Activated CD4-positive, CD25-positive, alpha-beta regulatory T cell treated with anti-CD3 and anti-CD28 coated beads, Interleukin-2, amount 50 U/mL, for 24 hours (primary cell): ENCODE measurements around the gene ZNF628.

ENCODE experiments used
- ATAC-seq, 2 donors: fragments of 150-1000 bp; cut with Tn5 transposase; one replicate each; pipeline ENCODE4 v1.10.0; 2021; ENCODE audit warnings: mild to moderate bottlenecking in 1 of 2, moderate library complexity in 1 of 2

Gene ZNF628

DNA sequence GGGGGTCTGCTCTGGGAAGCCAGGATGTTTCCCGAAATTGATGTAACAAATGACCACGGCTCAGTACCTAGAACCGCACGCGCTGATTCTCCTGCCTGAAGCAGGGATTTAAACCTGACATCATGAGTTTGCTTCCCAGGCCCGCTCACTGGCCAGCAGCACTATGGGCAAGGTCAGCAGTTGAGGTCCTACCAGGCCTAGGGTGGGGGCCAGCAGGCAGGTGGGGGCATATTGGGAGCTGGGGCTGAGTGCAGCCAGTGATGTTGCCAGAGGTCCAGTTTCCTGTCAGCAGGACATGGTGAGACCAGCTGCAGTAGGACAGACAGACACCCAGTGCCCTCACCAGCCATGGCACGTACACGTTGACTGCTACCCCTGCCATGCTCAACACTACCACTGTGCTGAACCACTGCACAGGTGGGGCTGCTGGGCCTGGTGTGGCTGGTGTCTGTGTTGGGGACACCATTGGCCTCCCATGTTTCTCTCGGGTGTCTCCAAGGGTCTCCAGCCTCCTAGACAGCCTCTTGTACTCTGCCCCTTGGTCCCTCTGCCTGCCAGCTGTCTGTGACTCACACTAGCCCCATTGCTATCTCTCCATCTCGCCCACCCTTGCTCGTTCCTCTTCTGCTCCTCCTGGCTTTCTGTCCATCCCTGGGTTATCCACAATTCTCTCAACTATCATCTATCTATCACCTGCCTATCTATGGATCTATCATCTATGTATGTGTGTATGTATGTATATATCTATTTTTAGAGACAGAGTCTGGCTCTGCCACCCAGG, 10.8 kb upstream of the ZNF628 start:
- ATAC-seq, result no peak

DNA sequence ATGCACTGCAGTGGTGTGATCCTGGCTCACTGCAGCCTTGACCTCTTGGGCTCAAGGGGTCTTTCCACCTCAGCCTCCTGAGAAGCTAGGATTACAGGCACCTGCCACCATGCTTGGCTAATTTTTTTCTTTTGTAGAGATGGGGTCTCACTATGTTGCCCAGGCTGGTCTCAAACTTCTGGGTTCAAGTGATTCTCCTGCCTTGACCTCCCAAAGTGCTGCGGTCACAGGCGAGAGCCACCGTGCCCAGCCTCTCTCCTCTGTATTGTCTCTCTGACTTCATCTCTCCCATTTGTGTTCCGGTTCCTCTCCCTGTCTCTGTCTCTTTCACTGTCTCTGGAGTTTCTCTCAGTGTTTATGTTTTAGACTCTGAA, 10.2 kb upstream of the ZNF628 start:
- ATAC-seq, result no peak

- peak; percentile 80 to 86 for ATAC-seq
These were observed 9.0 kb upstream of the ZNF628 start for GRCh38 chr19:55467236-55468053.

- ATAC-seq, result no peak
These were observed 8.4 kb upstream of the ZNF628 start for GRCh38 chr19:55468054-55468393.

GRCh38 chr19:55471266-55471665, 5.2 kb upstream of the ZNF628 start:
- no peak for ATAC-seq

DNA sequence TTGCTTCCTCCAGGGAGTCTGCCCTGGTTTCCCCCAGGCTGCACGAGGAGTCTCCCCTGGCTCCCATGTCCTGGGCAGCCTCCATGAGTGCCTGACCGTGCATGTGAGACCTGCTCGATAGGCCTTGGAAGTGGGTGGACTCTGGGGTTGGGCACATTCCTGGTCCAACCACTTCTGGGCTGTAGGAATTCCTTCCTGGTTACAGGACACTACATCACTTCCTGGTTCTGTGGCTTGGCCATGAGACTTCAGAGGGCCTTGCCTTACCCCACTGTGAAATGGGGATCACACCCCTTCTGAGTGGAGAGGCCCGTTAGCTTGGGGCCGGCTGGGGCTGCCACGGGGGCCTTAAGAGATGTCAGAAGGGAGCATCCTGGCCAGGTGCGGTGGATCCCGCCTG, 4.0 kb upstream of the ZNF628 start:
- ATAC-seq, result no peak

- no peak for ATAC-seq
These were observed 3.0 kb upstream of the ZNF628 start for GRCh38 chr19:55473225-55474012.

DNA sequence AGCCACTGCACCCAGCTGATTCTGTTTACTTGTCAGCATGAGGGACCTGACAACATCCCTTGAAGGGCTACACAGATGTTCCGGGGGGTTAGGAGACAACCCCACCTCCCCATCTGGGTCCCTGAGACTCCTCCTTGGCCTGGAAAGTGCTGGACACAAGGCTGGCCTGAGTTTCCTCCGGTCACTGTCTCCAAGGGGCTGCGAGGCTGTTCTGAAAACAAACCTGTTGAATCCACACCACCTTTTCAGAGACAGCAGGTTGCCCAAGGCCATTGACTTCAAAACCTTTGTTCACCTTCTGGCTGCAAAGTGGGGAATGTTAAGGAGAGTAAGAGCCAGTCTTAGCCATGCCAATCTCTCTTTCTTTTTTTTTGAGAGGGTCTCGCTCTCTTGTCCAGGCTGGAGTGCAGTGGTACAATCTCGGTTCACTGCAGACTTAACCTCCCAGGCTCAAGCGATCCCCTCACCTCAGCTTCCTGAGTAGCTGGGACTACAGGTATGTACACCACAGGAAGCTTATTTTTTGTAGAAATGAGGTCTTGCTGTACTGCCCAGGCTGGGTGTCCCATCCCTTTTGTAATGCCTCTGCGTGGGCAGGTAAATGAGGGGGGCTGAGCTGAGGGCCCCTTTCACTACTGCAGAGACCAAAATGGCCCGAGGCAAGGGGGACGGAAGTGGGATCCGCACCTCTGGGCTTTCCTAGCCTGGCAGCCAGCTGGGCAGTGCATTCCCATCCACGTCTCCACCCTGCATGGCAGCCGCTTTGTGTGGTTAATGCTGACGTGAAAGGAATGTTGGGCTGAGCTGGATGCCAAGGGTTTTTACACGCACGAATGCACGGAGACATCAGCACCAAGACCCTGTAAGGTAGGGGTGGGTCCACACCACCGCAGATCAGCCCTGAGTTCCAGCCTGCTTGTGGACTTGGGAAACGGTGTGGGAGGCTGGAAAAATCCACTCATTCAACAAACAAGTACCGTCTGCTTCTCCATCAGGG, 1.9 kb upstream of the ZNF628 start:
- ATAC-seq, result no peak

- ATAC-seq, result no peak
These were observed 1.5 kb downstream of the ZNF628 start for GRCh38 chr19:55477905-55478304.

DNA sequence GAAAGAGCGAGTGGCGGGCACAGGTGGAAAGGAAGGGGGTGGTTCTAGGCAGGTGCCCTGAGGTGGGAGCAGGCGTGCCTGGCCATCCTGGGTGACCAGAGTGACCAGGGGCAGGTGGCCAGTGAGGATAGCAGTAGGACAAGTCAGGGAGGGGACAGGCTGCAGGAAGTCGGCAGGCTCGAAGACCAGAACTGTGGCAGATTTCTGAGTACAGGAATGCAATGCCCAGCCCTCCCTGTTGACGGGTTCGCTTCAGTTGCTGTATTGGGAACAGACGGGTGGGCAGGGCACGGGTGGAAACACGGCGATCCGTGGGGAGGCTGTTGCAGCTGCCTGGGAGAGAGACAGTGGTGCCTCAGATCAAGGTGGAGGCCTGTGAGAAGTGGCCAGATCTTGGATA, 1.9 kb downstream of the ZNF628 start:
- no peak for ATAC-seq

GRCh38 chr19:55479045-55479444, 2.6 kb downstream of the ZNF628 start:
- no peak for ATAC-seq

GRCh38 chr19:55479451-55480230, 3.2 kb downstream of the ZNF628 start:
- ATAC-seq, result no peak

- no peak for ATAC-seq
These were observed 4.9 kb downstream of the ZNF628 start for GRCh38 chr19:55481148-55481793.

DNA sequence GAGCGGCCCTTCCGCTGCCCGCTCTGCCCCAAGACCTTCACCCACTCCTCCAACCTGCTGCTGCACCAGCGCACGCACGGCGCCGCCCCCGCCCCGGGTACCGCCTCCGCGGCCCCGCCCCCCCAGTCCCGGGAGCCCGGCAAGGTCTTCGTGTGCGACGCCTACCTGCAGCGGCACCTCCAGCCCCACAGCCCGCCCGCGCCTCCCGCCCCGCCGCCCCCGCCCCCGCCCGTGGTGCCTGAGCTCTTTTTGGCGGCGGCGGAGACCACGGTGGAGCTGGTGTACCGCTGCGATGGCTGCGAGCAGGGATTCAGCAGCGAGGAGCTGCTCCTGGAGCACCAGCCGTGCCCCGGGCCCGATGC, 5.4 kb downstream of the ZNF628 start:
- no peak for ATAC-seq

GRCh38 chr19:55482156-55482961, 5.9 kb downstream of the ZNF628 start:
- no peak for ATAC-seq

DNA sequence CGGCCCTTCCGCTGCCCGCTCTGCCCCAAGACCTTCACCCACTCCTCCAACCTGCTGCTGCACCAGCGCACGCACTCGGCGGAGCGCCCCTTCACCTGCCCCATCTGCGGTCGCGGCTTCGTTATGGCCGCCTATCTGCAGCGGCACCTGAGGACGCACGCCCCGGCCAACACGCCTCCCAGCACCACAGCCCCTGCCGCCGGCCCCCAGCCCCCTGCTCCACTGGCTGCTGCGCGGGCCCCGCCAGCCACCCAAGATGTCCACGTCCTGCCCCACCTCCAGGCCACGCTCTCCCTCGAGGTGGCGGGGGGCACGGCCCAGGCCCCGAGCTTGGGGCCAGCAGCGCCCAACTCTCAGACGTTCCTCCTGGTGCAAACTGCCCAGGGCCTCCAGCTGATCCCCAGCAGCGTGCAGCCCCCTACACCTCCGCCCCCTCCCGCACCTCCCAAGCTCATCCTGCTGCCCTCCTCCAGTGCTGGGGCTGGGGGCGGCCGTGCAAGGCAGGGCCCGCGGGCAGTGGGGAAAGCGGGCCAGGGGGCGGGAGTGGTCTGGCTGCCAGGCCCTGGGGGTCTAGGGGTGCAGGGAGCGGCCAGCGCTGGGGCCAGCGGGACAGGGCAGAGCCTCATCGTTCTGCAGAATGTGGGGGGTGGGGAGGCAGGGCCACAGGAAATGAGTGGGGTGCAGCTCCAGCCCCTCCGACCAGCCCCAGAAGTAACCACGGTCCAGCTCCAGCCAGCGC, 6.7 kb downstream of the ZNF628 start:
- no peak for ATAC-seq

DNA sequence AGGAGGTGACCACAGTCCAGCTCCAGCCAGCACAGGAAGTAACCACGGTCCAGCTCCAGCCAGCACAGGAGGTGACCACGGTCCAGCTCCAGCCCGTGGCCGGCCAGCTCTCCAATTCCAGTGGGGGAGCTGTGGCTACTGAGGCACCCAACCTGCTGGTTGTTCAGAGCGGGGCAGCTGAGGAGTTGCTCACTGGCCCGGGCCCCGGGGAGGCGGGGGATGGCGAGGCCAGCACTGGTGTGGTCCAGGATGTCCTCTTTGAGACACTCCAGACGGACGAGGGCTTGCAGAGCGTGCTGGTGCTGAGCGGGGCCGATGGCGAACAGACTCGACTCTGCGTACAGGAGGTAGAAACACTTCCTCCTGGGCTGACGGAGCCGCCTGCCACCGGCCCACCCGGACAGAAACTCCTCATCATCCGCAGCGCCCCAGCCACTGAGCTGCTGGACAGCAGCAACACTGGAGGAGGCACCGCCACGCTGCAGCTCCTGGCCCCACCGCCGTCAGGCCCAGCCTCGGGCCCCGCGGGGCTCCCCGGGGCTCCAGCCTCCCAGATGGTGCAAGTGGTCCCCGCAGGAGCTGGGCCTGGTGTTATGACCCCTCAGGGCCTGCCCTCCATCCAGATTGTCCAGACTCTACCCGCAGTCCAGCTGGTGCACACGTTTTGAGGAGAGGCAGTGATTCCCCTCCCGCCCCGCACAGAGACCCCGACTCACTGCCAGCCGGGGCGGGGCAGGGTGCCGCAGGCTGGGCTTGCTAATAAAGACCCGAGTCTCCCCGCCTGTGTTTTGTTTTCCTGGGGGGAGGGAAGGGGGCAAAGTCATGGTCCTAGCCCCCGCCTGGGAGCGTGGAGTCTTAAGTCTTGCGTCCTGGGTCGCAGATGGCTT, 7.5 kb downstream of the ZNF628 start:
- no peak for ATAC-seq
